HepG2 (cell line): ENCODE measurements around the gene UBXN1. TPM values are rescaled to one million over a fixed set of nuclear protein-coding genes. Genes with fewer than 3 reads are reported as not detected.

Source experiments
- AGO1 ChIP-seq: fragments of 200-400 bp; formaldehyde crosslinking; IDR thresholded peaks from 2 replicates; pipeline ENCODE4 v1.6.1; 2017; ENCODE audit warnings: mild to moderate bottlenecking, low read depth, low read length, moderate library complexity; ENCODE audit not compliant: poor library complexity, severe bottlenecking
- AHR ChIP-seq: IDR thresholded peaks from 2 replicates; pipeline ENCODE4 v1.6.1; 2018; ENCODE audit warnings: missing genetic modification reagents, missing compliant biosample characterization
- FOXC1 ChIP-seq: sonication (generic); formaldehyde crosslinking; IDR thresholded peaks from 2 replicates; pipeline ENCODE4 v1.8.0; 2022; ENCODE audit warnings: mild to moderate bottlenecking, missing genetic modification reagents, borderline replicate concordance
- FOXM1 ChIP-seq: sonication (generic); formaldehyde crosslinking; IDR thresholded peaks from 2 replicates; pipeline ENCODE4 v1.5.0; 2020; ENCODE audit warnings: missing genetic modification reagents
- HNRNPL ChIP-seq: fragments of 200-400 bp; formaldehyde crosslinking; IDR thresholded peaks from 2 replicates; pipeline ENCODE4 v1.6.1; 2017; ENCODE audit warnings: mild to moderate bottlenecking, low read depth, low read length
- KMT2A ChIP-seq: sonication (generic); formaldehyde crosslinking; IDR thresholded peaks from 2 replicates; pipeline ENCODE4 v1.4.0; 2020; ENCODE audit warnings: missing genetic modification reagents
- KMT2B ChIP-seq: IDR thresholded peaks from 2 replicates; pipeline ENCODE4 v1.6.1; 2016; ENCODE audit warnings: missing genetic modification reagents, missing compliant biosample characterization
- NR2F6 ChIP-seq, 2 experiments: IDR thresholded peaks; 2 replicates each; pipeline ENCODE4 v1.6.1; 2016; ENCODE audit warnings: antibody characterized with exemption in 1 of 2, mild to moderate bottlenecking in 1 of 2
- NRL ChIP-seq: sonication (generic); formaldehyde crosslinking; IDR thresholded peaks from 2 replicates; pipeline ENCODE4 v1.5.0; 2020; ENCODE audit warnings: missing genetic modification reagents, mild to moderate bottlenecking, moderate library complexity, borderline replicate concordance
- POLR2AphosphoS2 ChIP-seq: IDR thresholded peaks from 2 replicates; pipeline ENCODE4 v1.6.1; 2011; ENCODE audit warnings: low read depth, low read length, improper control_type of control experiment
- RNF2 ChIP-seq: fragments of 450-650 bp; conservative IDR thresholded peaks from 2 replicates; pipeline ENCODE4 v1.6.1; 2016; ENCODE audit warnings: low read depth
- SAFB2 ChIP-seq: sonication (generic); formaldehyde crosslinking; IDR thresholded peaks from 2 replicates; pipeline ENCODE4 v1.5.1; 2020; ENCODE audit warnings: missing genetic modification reagents, low read depth, mild to moderate bottlenecking, borderline replicate concordance
- SALL2 ChIP-seq: sonication (generic); formaldehyde crosslinking; IDR thresholded peaks from 2 replicates; pipeline ENCODE4 v1.8.1; 2023; ENCODE audit warnings: mild to moderate bottlenecking, missing genetic modification reagents, inconsistent platforms
- TBX2 ChIP-seq: sonication (generic); formaldehyde crosslinking; IDR thresholded peaks from 2 replicates; pipeline ENCODE4 v1.5.0; 2020; ENCODE audit warnings: missing genetic modification reagents, mild to moderate bottlenecking, borderline replicate concordance
- ZNF34 ChIP-seq: sonication (generic); formaldehyde crosslinking; IDR thresholded peaks from 2 replicates; pipeline ENCODE4 v1.4.0; 2020; ENCODE audit warnings: mild to moderate bottlenecking, missing genetic modification reagents, borderline replicate concordance
- ZNF547 ChIP-seq: sonication (generic); formaldehyde crosslinking; IDR thresholded peaks from 2 replicates; pipeline ENCODE4 v1.5.1; 2020; ENCODE audit warnings: mild to moderate bottlenecking, missing genetic modification reagents
- ZNF83 ChIP-seq: sonication (generic); formaldehyde crosslinking; IDR thresholded peaks from 2 replicates; pipeline ENCODE4 v1.4.0; 2020; ENCODE audit warnings: missing genetic modification reagents, mild to moderate bottlenecking, borderline replicate concordance
- polyA plus RNA-seq, 8 experiments: library from polyadenylated mRNA; depleted of rRNA in 3 of 8; stranded (reverse) in 7 of 8; unstranded in 1 of 8; fragments of >200 nt; fragmentation: Illumina TruSeq in 4 of 8; extraction: Trizol in 4 of 8; gene quantifications; 2 replicates each; pipeline versions ENCODE4 v1.2.1 to v1.2.3, GENCODE V29; 2011 to 2016; ENCODE audit warnings: low read depth in 4 of 8, missing spikeins in 1 of 8, mixed read lengths in 1 of 8; ENCODE audit not compliant: insufficient read depth in 1 of 8
- total RNA-seq, 5 experiments: library from RNA; depleted of rRNA; stranded (reverse); fragments of >200 nt; fragmentation: Illumina TruSeq; extraction: Trizol; gene quantifications; 2 replicates each; pipeline ENCODE4 v1.2.3, GENCODE V29; 2016; ENCODE audit warnings: low read depth in 1 of 5
- TF ChIP-seq, protein P1 (sequence below): sonication (generic); formaldehyde crosslinking; IDR thresholded peaks from 2 replicates; pipeline ENCODE4 v1.4.0; 2020; ENCODE audit warnings: missing genetic modification reagents, borderline replicate concordance
- TF ChIP-seq, protein P2 (sequence below): sonication (generic); formaldehyde crosslinking; conservative IDR thresholded peaks from 2 replicates; pipeline ENCODE4 v1.4.0; 2020; ENCODE audit warnings: missing genetic modification reagents
- TF ChIP-seq, protein P3 (sequence below): sonication (generic); IDR thresholded peaks from 2 replicates; pipeline ENCODE4 v1.6.1; 2016; ENCODE audit warnings: low read depth, borderline replicate concordance

The UBXN1 gene
- total and polyA plus RNA-seq, 2 of the 13 experiments (the other 11 are each of a cell fraction or from before 2014, with no cell fraction given) = 47.5 to 52.4 TPM

DNA sequence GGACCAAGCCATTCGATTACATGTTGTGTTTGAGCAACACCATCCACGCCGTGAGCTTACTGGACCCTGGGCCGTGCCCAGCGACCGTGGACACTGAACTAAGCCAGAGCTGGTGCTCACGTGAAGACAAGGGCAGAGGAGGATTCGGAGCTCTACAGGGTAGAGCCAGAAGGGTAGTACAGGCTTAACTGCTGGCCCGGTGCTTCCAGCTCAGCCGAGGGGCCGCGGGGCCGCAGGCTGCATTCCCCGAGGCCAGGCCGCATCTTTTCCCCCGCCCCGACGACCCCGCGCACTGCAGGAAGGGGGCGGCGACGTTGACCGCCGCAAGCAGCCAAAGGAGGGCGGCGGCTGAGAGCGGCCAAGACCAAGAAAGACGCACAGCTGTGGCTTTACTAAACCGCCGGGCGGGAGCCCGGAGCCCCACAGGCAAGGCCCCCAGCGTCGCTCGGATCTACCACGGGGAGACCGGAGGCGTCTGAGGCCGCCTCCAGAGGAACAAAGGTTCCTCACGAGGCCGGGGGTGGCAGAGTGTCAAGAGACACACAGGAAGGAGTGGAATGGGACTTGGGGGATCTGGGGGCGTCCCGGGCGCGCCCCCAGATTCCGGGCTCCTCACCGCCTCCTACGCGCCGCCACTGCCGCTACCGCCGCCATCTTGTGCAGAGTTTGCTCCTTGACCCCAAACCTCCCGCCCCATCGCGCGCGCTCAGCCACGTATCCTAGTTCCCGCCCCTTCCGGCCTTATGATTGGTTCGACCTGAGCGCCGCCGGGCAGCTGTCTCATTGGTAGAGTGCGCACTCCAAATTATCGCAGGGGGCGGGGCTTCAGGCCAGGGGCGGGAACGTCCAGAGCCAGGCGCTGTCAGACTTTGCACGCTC lies 32.7 kb downstream of the UBXN1 start, which contains the start of gene GANAB (continued):
- TF ChIP-seq, protein P1, sequence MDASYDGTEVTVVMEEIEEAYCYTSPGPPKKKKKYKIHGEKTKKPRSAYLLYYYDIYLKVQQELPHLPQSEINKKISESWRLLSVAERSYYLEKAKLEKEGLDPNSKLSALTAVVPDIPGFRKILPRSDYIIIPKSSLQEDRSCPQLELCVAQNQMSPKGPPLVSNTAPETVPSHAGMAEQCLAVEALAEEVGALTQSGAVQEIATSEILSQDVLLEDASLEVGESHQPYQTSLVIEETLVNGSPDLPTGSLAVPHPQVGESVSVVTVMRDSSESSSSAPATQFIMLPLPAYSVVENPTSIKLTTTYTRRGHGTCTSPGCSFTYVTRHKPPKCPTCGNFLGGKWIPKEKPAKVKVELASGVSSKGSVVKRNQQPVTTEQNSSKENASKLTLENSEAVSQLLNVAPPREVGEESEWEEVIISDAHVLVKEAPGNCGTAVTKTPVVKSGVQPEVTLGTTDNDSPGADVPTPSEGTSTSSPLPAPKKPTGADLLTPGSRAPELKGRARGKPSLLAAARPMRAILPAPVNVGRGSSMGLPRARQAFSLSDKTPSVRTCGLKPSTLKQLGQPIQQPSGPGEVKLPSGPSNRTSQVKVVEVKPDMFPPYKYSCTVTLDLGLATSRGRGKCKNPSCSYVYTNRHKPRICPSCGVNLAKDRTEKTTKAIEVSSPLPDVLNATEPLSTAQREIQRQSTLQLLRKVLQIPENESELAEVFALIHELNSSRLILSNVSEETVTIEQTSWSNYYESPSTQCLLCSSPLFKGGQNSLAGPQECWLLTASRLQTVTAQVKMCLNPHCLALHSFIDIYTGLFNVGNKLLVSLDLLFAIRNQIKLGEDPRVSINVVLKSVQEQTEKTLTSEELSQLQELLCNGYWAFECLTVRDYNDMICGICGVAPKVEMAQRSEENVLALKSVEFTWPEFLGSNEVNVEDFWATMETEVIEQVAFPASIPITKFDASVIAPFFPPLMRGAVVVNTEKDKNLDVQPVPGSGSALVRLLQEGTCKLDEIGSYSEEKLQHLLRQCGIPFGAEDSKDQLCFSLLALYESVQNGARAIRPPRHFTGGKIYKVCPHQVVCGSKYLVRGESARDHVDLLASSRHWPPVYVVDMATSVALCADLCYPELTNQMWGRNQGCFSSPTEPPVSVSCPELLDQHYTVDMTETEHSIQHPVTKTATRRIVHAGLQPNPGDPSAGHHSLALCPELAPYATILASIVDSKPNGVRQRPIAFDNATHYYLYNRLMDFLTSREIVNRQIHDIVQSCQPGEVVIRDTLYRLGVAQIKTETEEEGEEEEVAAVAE (CRISPR knock-in tag) = no peak; the same call in 1 of the 2 replicates
- TF ChIP-seq FOXC1 (CRISPR knock-in tag) (peak; percentile 61), TBX2 (CRISPR knock-in tag) (0 out of 2 replicates have a peak, but pooled peaks have one; percentile 22), ZNF547 (CRISPR knock-in tag) (no peak; the same call in 1 of the 2 replicates), NRL (CRISPR knock-in tag) (no peak), SALL2 (CRISPR knock-in tag) (peak; percentile 37; the same call in 1 of the 2 replicates), SAFB2 (CRISPR knock-in tag) (no peak; the same call in 1 of the 2 replicates), NR2F6 (IDR thresholded peaks at IDR 0.05) (peak; percentile 80; the same call in 1 of the 2 replicates), NR2F6 (CRISPR knock-in tag; IDR thresholded peaks at IDR 0.05) (peak; percentile 85), HNRNPL (peak; percentile 28; the same call in 1 of the 2 replicates), AGO1 (peak; percentile 84), AHR (CRISPR knock-in tag) (peak; percentile 22; the same call in 1 of the 2 replicates), KMT2A (CRISPR knock-in tag) (peak; percentile 36; the same call in 1 of the 2 replicates), KMT2B (CRISPR knock-in tag) (peak; percentile 66; the same call in 1 of the 2 replicates), RNF2 (no peak), POLR2AphosphoS2 (0 out of 2 replicates have a peak, but pooled peaks have one; percentile 54), FOXM1 (CRISPR knock-in tag) (no peak), ZNF34 (no peak), ZNF83 (CRISPR knock-in tag) (0 out of 2 replicates have a peak, but pooled peaks have one; percentile 16)
- TF ChIP-seq, protein P2, sequence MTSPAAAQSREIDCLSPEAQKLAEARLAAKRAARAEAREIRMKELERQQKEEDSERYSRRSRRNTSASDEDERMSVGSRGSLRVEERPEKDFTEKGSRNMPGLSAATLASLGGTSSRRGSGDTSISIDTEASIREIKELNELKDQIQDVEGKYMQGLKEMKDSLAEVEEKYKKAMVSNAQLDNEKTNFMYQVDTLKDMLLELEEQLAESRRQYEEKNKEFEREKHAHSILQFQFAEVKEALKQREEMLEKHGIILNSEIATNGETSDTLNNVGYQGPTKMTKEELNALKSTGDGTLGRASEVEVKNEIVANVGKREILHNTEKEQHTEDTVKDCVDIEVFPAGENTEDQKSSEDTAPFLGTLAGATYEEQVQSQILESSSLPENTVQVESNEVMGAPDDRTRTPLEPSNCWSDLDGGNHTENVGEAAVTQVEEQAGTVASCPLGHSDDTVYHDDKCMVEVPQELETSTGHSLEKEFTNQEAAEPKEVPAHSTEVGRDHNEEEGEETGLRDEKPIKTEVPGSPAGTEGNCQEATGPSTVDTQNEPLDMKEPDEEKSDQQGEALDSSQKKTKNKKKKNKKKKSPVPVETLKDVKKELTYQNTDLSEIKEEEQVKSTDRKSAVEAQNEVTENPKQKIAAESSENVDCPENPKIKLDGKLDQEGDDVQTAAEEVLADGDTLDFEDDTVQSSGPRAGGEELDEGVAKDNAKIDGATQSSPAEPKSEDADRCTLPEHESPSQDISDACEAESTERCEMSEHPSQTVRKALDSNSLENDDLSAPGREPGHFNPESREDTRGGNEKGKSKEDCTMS (CRISPR knock-in tag) = no peak
- TF ChIP-seq, protein P3, sequence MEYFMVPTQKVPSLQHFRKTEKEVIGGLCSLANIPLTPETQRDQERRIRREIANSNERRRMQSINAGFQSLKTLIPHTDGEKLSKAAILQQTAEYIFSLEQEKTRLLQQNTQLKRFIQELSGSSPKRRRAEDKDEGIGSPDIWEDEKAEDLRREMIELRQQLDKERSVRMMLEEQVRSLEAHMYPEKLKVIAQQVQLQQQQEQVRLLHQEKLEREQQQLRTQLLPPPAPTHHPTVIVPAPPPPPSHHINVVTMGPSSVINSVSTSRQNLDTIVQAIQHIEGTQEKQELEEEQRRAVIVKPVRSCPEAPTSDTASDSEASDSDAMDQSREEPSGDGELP = peak; percentile 59; the same call in 1 of the 2 replicates
